Neuron (in vitro differentiated cells): Measurements from ENCODE around the gene XIRP2.

ENCODE experiments used
- H2AFZ ChIP-seq: one replicate; pipeline ENCODE4 v1.6.1; 2013; ENCODE audit warnings: low read depth, mild to moderate bottlenecking, inconsistent platforms, low read length, moderate library complexity
- H3K27me3 ChIP-seq: one replicate; pipeline ENCODE4 v1.6.1; 2013; ENCODE audit warnings: low read length; ENCODE audit not compliant: insufficient read depth
- H3K36me3 ChIP-seq: one replicate; pipeline ENCODE4 v1.6.1; 2013; ENCODE audit warnings: low read length; ENCODE audit not compliant: insufficient read depth
- H3K4me1 ChIP-seq: one replicate; pipeline ENCODE4 v1.6.1; 2013; ENCODE audit warnings: low read length; ENCODE audit not compliant: insufficient read depth
- H3K4me3 ChIP-seq: 2 replicates; pipeline ENCODE4 v1.5.1; 2013; ENCODE audit warnings: mild to moderate bottlenecking, low read length, moderate library complexity
- H3K9me3 ChIP-seq: one replicate; pipeline ENCODE4 v1.6.1; 2013; ENCODE audit warnings: low read length

XIRP2 gene

GRCh38 chr2:167133614-167134013 is 245.3 kb downstream of the XIRP2 start:
- H3K27me3 ChIP-seq = no peaks in the 10 kb centered on the region
- peaks cover 7% of the 10 kb centered on the region for H3K4me1 ChIP-seq
- no peak overlapping the region for H2AFZ ChIP-seq
- H3K9me3 ChIP-seq = no peaks in the 10 kb centered on the region
- H3K36me3 ChIP-seq = no peaks in the 10 kb centered on the region
- no peak overlapping the region for H3K4me3 ChIP-seq

- Histone ChIP-seq H2AFZ (no peak overlapping the region), H3K4me3 (no peak overlapping the region), H3K36me3 (no peaks in the 10 kb centered on the region), H3K27me3 (no peaks in the 10 kb centered on the region), H3K4me1 (peaks cover 7% of the 10 kb centered on the region), H3K9me3 (no peaks in the 10 kb centered on the region)
Measured at GRCh38 chr2:167134381-167135072, 246.2 kb downstream of the XIRP2 start.

GRCh38 chr2:167135706-167136105 is 247.4 kb downstream of the XIRP2 start:
- no peak overlapping the region for H3K4me3 ChIP-seq
- H3K27me3 ChIP-seq = no peaks in the 10 kb centered on the region
- peak overlapping the region; percentile 89 for H2AFZ ChIP-seq
- no peaks in the 10 kb centered on the region for H3K36me3 ChIP-seq
- no peaks in the 10 kb centered on the region for H3K9me3 ChIP-seq
- H3K4me1 ChIP-seq = peaks cover 7% of the 10 kb centered on the region

- Histone ChIP-seq H3K9me3 (no peaks in the 10 kb centered on the region), H3K27me3 (no peaks in the 10 kb centered on the region), H2AFZ (no peak overlapping the region), H3K36me3 (no peaks in the 10 kb centered on the region), H3K4me3 (no peak overlapping the region), H3K4me1 (peaks cover 7% of the 10 kb centered on the region)
Measured at GRCh38 chr2:167136879-167137596, 248.8 kb downstream of the XIRP2 start.

- H3K4me1 ChIP-seq = peaks cover 6% of the 10 kb centered on the region
- no peak overlapping the region for H3K4me3 ChIP-seq
- no peaks in the 10 kb centered on the region for H3K9me3 ChIP-seq
- no peak overlapping the region for H2AFZ ChIP-seq
- H3K36me3 ChIP-seq = no peaks in the 10 kb centered on the region
- H3K27me3 ChIP-seq = no peaks in the 10 kb centered on the region
Measured at GRCh38 chr2:167140330-167140729, 252.1 kb downstream of the XIRP2 start.

GRCh38 chr2:167140767-167141166 is 252.5 kb downstream of the XIRP2 start:
- H2AFZ ChIP-seq = no peak overlapping the region
- H3K36me3 ChIP-seq = no peaks in the 10 kb centered on the region
- H3K27me3 ChIP-seq = no peaks in the 10 kb centered on the region
- H3K4me3 ChIP-seq = no peak overlapping the region
- peaks cover 2% of the 10 kb centered on the region for H3K4me1 ChIP-seq
- H3K9me3 ChIP-seq = no peaks in the 10 kb centered on the region

- no peak overlapping the region for H2AFZ ChIP-seq
- no peaks in the 10 kb centered on the region for H3K4me1 ChIP-seq
- H3K9me3 ChIP-seq = no peaks in the 10 kb centered on the region
- no peaks in the 10 kb centered on the region for H3K27me3 ChIP-seq
- H3K36me3 ChIP-seq = no peaks in the 10 kb centered on the region
- no peak overlapping the region for H3K4me3 ChIP-seq
Measured at GRCh38 chr2:167142554-167142953, 254.3 kb downstream of the XIRP2 start.

GRCh38 chr2:167144179-167144898 is 256.1 kb downstream of the XIRP2 start:
- no peaks in the 10 kb centered on the region for H3K4me1 ChIP-seq

GRCh38 chr2:167147271-167147941 is 259.1 kb downstream of the XIRP2 start:
- Histone ChIP-seq H3K9me3 (no peaks in the 10 kb centered on the region), H3K36me3 (no peaks in the 10 kb centered on the region), H2AFZ (no peak overlapping the region), H3K27me3 (no peaks in the 10 kb centered on the region), H3K4me3 (no peak overlapping the region), H3K4me1 (no peaks in the 10 kb centered on the region)

More at GRCh38 chr2:167144179-167144898, 256.1 kb downstream of the XIRP2 start:
- Histone ChIP-seq H2AFZ (no peak overlapping the region), H3K27me3 (no peaks in the 10 kb centered on the region), H3K9me3 (no peaks in the 10 kb centered on the region), H3K4me3 (no peak overlapping the region), H3K36me3 (no peaks in the 10 kb centered on the region)

- H3K9me3 ChIP-seq = no peaks in the 10 kb centered on the region
- no peaks in the 10 kb centered on the region for H3K27me3 ChIP-seq
- H2AFZ ChIP-seq = no peak overlapping the region
- no peak overlapping the region for H3K4me3 ChIP-seq
- H3K36me3 ChIP-seq = no peaks in the 10 kb centered on the region
- H3K4me1 ChIP-seq = no peaks in the 10 kb centered on the region
Measured at GRCh38 chr2:167151894-167152293, 263.6 kb downstream of the XIRP2 start.

GRCh38 chr2:167157523-167157922 is 269.2 kb downstream of the XIRP2 start:
- peaks cover 5% of the 10 kb centered on the region for H3K9me3 ChIP-seq

GRCh38 chr2:167177196-167177595 is 288.9 kb downstream of the XIRP2 start:
- H3K4me1 ChIP-seq = no peaks in the 10 kb centered on the region
- no peaks in the 10 kb centered on the region for H3K9me3 ChIP-seq
- no peak overlapping the region for H3K4me3 ChIP-seq
- no peaks in the 10 kb centered on the region for H3K27me3 ChIP-seq
- no peak overlapping the region for H2AFZ ChIP-seq
- H3K36me3 ChIP-seq = no peaks in the 10 kb centered on the region

More at GRCh38 chr2:167157523-167157922, 269.2 kb downstream of the XIRP2 start:
- H3K36me3 ChIP-seq = no peaks in the 10 kb centered on the region
- no peaks in the 10 kb centered on the region for H3K27me3 ChIP-seq
- no peak overlapping the region for H2AFZ ChIP-seq
- H3K4me3 ChIP-seq = no peak overlapping the region
- H3K4me1 ChIP-seq = no peaks in the 10 kb centered on the region

- H3K27me3 ChIP-seq = no peaks in the 10 kb centered on the region
- H3K9me3 ChIP-seq = no peaks in the 10 kb centered on the region
- H3K4me3 ChIP-seq = no peak overlapping the region
Measured at GRCh38 chr2:167181134-167181533, 292.9 kb downstream of the XIRP2 start.

More at GRCh38 chr2:167181134-167181533, 292.9 kb downstream of the XIRP2 start:
- no peak overlapping the region for H2AFZ ChIP-seq
- H3K4me1 ChIP-seq = no peaks in the 10 kb centered on the region
- H3K36me3 ChIP-seq = no peaks in the 10 kb centered on the region
